Ishikawa (cell line): ENCODE results near the gene LPCAT1.

Source experiments
- MAX ChIP-seq: IDR thresholded peaks from 2 replicates; pipeline ENCODE4 v1.6.1; 2012
- RAD21 ChIP-seq: IDR thresholded peaks from 2 replicates; pipeline ENCODE4 v1.6.1; 2012; ENCODE audit warnings: low read depth
- TAF1 ChIP-seq: IDR thresholded peaks from 2 replicates; pipeline ENCODE4 v1.6.1; 2012; ENCODE audit warnings: low read depth, mild to moderate bottlenecking

GRCh38 chr5:1545805-1546355 is 22.1 kb upstream of the LPCAT1 start:
- TF ChIP-seq MAX (no peak), TAF1 (no peak), RAD21 (no peak)
